Heart left ventricle (tissue), 13 donors: ENCODE results near the gene FPR2.

Source experiments
- CTCF ChIP-seq, 12 donors: fragments of 200-600 bp; sonication (generic) in 4 of 12; IDR thresholded peaks; one replicate each; pipeline versions ENCODE4 v1.5.0 to v1.8.0; 2018 to 2022; ENCODE audit warnings: antibody characterized with exemption in 12 of 12, mild to moderate bottlenecking in 5 of 12
- POLR2A ChIP-seq, 2 donors: fragments of 450-650 bp; IDR thresholded peaks; one replicate each; pipeline ENCODE4 v1.6.1; 2017; ENCODE audit warnings: antibody characterized with exemption in 2 of 2, mild to moderate bottlenecking in 2 of 2, moderate library complexity in 2 of 2
- donor health status: ischemic (EF 13 %, LVEDD 7.1; RV severe dilation, severe dysfunction).
- donor health status: DM: no; HTN: yes; CAD: no.
- donor health status: DM: no; HTN: no; CAD: no.
- donor health status: ischemic (EF 25% LVEDD 6.9; RV normal size, moderate dysfunction).
- donor health status: ischemic (EF 25% LVEDD 5.7; RV mildly dilated, moderate dysfunction).
- donor health status: ischemic (EF 35%, LVEDD 5.7; RV mildly dilated, moderate dysfunction).
- donor health status: nonischemic (EF 11% LVEDD 7.7; RV severe dilation, severe dysfunction).
- donor health status: DM: yes; HTN: yes; CAD: no.
- donor health status: PGD.
- donor health status: ischemic (EF 29% LVEDD 5.4; RV normal size, mild dysfunction).
- donor health status: nonischemic (EF 23%, LVEDD 6.1; RV moderate dilation, normal function).

- TF ChIP-seq CTCF (IDR thresholded peaks at IDR 0.05) (no peak), POLR2A (IDR thresholded peaks at IDR 0.05) (no peak)
Measured at GRCh38 chr19:51722492-51722891, 38.5 kb upstream of the FPR2 start.
